Endodermal cell (in vitro differentiated cells): ENCODE results near the gene CTSC. TPM values are rescaled to one million over a fixed set of nuclear protein-coding genes. Genes with fewer than 3 reads are reported as not detected.
A peak's percentile ranks its signal among the peaks of the same experiment; 100 is the strongest.

Experiments used
- DNase-seq: peaks from one replicate; pipeline ENCODE4 v3.0.0-alpha.2; 2017
- H3K27ac ChIP-seq: 2 replicates; pipeline ENCODE4 v1.5.1; 2013; ENCODE audit warnings: mild to moderate bottlenecking, low read depth, low read length, moderate library complexity
- H3K27me3 ChIP-seq: 2 replicates; pipeline ENCODE4 v1.6.1; 2013; ENCODE audit warnings: mild to moderate bottlenecking, low read length, moderate library complexity; ENCODE audit not compliant: insufficient read depth, control insufficient read depth, poor library complexity, severe bottlenecking
- H3K36me3 ChIP-seq: 2 replicates; pipeline ENCODE4 v1.7.0; 2013; ENCODE audit warnings: mild to moderate bottlenecking, low read length, moderate library complexity; ENCODE audit not compliant: control insufficient read depth, insufficient read depth
- H3K4me1 ChIP-seq: one replicate; pipeline ENCODE4 v1.7.0; 2013; ENCODE audit warnings: low read length; ENCODE audit not compliant: control insufficient read depth, insufficient read depth
- H3K4me3 ChIP-seq: 2 replicates; pipeline ENCODE4 v1.5.1; 2013; ENCODE audit warnings: mild to moderate bottlenecking, low read length, moderate library complexity
- H3K9ac ChIP-seq: 2 replicates; pipeline ENCODE4 v1.6.1; 2013; ENCODE audit warnings: mild to moderate bottlenecking, low read length, moderate library complexity; ENCODE audit not compliant: poor library complexity, severe bottlenecking; ENCODE audit errors: extremely low read depth
- H3K9me3 ChIP-seq: 2 replicates; pipeline ENCODE4 v1.6.1; 2013; ENCODE audit warnings: mild to moderate bottlenecking, low read length, moderate library complexity; ENCODE audit not compliant: control insufficient read depth
- H3K27ac Mint-ChIP-seq: 2 replicates; pipeline ENCODE4 v1.8.0; 2020; ENCODE audit warnings: mixed read lengths
- H3K27me3 Mint-ChIP-seq: 2 replicates; pipeline ENCODE4 v1.8.0; 2021; ENCODE audit warnings: mild to moderate bottlenecking, mixed read lengths; ENCODE audit not compliant: insufficient read depth
- H3K36me3 Mint-ChIP-seq: 2 replicates; pipeline ENCODE4 v1.8.0; 2020; ENCODE audit warnings: low read depth, mixed read lengths
- H3K4me1 Mint-ChIP-seq: 2 replicates; pipeline ENCODE4 v1.8.0; 2020; ENCODE audit warnings: mixed read lengths
- H3K4me3 Mint-ChIP-seq: 2 replicates; pipeline ENCODE4 v1.8.0; 2020; ENCODE audit warnings: mild to moderate bottlenecking, moderate library complexity, mixed read lengths
- H3K9me3 Mint-ChIP-seq: 2 replicates; pipeline ENCODE4 v1.8.0; 2020; ENCODE audit warnings: mild to moderate bottlenecking, mixed read lengths
- WGBS, 2 experiments: methylation state at CpG; one replicate each; pipeline versions ENCODE4 v1.1.5 to v1.1.7; 2013; ENCODE audit warnings: missing lambda C conversion rate in 2 of 2, mixed read lengths in 1 of 2; ENCODE audit not compliant: insufficient coverage in 1 of 2, insufficient read length in 1 of 2; 5-methylcytosine and 5-hydroxymethylcytosine counted together
- total RNA-seq, 2 donors: library from RNA; stranded (reverse); fragmentation: NEBNext Ultra II Directional in 1 of 2; extraction: Animal tissue kit (Norgen Biotek cat#: 25700) in 1 of 2; gene quantifications; 2 replicates in 1 of 2; 3 replicates in 1 of 2; pipeline ENCODE4 v1.2.1, GENCODE V29; 2021
- TF ChIP-seq, protein P1 (sequence below): fragments of 200-600 bp; sonication (generic); conservative IDR thresholded peaks from 2 replicates; pipeline ENCODE4 v1.5.0; 2021; ENCODE audit warnings: antibody characterized with exemption, mild to moderate bottlenecking

Gene CTSC
- total RNA-seq, 2 donors from 2014 or later, result 234 to 273 TPM

DNA sequence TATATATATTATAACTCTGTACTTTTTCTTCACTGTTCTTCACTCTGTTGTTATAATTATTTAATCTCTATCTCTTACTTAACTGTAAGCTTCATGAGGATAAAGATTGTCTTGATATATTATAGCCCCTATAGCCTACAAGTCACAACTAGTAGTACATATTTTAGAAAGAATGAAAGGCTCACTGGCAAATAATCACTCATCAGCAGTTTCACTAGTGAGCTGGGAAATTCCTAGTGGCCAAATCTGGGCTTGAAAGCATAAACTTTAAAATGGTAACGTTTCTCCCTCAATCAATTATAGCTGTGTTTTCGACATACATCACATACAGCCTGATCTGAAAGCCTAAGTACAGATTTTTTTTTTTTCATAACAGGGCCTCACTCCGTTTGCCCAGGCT, 42.5 kb downstream of the CTSC start:
- Mint-ChIP-seq H3K9me3 (no peaks in the 10 kb centered on the region), H3K4me1 (peaks cover 54% of the 10 kb centered on the region), H3K4me3 (no peak overlapping the region), H3K27ac (no peak overlapping the region), H3K27me3 (no peaks in the 10 kb centered on the region), H3K36me3 (peaks cover 69% of the 10 kb centered on the region)
- H3K27ac ChIP-seq, result no peak overlapping the region
- no peak overlapping the region for H3K9ac ChIP-seq
- no peak overlapping the region for H3K4me3 ChIP-seq
- H3K36me3 ChIP-seq, result peaks cover 44% of the 10 kb centered on the region
- H3K9me3 ChIP-seq, result no peaks in the 10 kb centered on the region
- no peaks in the 10 kb centered on the region for H3K27me3 ChIP-seq
- no peak for DNase-seq
- 86 to 100% methylated on average over 3 of the region's 3 CpGs for WGBS, 2 experiments
- peaks cover 32% of the 10 kb centered on the region for H3K4me1 ChIP-seq
- TF ChIP-seq, protein P1, sequence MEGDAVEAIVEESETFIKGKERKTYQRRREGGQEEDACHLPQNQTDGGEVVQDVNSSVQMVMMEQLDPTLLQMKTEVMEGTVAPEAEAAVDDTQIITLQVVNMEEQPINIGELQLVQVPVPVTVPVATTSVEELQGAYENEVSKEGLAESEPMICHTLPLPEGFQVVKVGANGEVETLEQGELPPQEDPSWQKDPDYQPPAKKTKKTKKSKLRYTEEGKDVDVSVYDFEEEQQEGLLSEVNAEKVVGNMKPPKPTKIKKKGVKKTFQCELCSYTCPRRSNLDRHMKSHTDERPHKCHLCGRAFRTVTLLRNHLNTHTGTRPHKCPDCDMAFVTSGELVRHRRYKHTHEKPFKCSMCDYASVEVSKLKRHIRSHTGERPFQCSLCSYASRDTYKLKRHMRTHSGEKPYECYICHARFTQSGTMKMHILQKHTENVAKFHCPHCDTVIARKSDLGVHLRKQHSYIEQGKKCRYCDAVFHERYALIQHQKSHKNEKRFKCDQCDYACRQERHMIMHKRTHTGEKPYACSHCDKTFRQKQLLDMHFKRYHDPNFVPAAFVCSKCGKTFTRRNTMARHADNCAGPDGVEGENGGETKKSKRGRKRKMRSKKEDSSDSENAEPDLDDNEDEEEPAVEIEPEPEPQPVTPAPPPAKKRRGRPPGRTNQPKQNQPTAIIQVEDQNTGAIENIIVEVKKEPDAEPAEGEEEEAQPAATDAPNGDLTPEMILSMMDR, result no peak

DNA sequence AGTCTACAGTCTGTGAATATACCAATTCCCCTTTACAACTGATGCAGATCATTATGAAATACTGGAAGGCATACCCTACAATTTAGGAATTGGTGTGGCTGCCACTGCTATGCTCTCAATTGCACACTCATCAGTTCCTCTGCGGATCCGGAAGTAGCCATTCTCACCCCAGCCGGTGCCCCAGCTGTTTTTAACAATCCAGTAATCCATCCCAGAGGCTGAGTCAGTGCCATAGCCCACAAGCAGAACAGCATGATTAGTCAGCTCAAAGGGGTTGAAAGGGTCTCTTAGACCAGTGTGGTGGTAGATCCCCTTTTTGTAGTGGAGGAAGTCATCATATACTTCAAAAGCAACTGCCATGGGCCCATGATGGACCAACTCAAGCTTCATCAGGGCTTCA, 43.6 kb downstream of the CTSC start:
- Histone ChIP-seq H3K9me3 (no peaks in the 10 kb centered on the region), H3K27ac (no peak overlapping the region), H3K9ac (no peak overlapping the region), H3K4me1 (peaks cover 22% of the 10 kb centered on the region), H3K36me3 (peaks cover 46% of the 10 kb centered on the region), H3K27me3 (no peaks in the 10 kb centered on the region), H3K4me3 (no peak overlapping the region)
- Mint-ChIP-seq H3K27ac (no peak overlapping the region), H3K4me1 (peaks cover 44% of the 10 kb centered on the region), H3K9me3 (no peaks in the 10 kb centered on the region), H3K4me3 (no peak overlapping the region), H3K27me3 (no peaks in the 10 kb centered on the region), H3K36me3 (peaks cover 68% of the 10 kb centered on the region)
- DNase-seq, result peak; percentile 70
- TF ChIP-seq, protein P1, result no peak
- 92 to 94% methylated on average over 3 of the region's 3 CpGs for WGBS, 2 experiments

DNA sequence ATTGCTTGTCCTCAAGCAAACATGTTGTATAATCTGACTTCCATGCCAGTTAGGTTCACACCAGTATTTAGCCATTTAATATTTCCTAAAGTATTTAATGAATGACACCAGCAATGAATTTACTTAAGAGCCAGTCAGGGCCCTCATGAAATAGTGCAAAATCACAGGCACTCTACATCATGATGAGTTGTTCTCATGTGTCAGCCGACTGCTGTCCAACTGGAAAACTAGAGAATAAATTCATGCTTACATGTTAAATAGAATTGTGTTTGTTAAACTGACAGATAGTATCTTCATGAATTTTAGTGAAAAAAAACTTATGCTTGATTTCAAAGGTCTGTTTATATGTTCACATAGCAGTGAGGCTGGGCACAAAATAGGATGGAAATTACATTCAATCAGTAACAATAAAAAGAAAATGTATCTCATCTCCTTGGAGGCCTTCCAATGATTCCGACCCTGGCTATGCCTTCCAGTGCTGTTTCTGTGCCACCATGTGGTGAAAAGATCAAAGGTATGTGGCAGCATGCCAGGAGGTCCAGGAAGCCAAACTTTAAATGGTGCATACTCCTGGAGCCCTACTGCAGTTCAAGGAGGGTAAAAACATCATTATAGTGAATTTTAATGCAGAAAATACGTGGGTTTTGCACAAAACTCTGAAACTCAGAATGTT, 45.2 kb downstream of the CTSC start:
- WGBS, 2 experiments, result 91% methylated on average over 3 of the region's 3 CpGs
- Histone ChIP-seq H3K27ac (no peak overlapping the region), H3K27me3 (no peaks in the 10 kb centered on the region), H3K4me1 (peaks cover 13% of the 10 kb centered on the region), H3K4me3 (no peak overlapping the region), H3K9ac (no peak overlapping the region), H3K9me3 (no peaks in the 10 kb centered on the region), H3K36me3 (peaks cover 52% of the 10 kb centered on the region)
- Mint-ChIP-seq H3K9me3 (no peaks in the 10 kb centered on the region), H3K36me3 (peaks cover 82% of the 10 kb centered on the region), H3K27ac (no peak overlapping the region), H3K4me3 (no peak overlapping the region), H3K27me3 (no peaks in the 10 kb centered on the region), H3K4me1 (peaks cover 29% of the 10 kb centered on the region)
- TF ChIP-seq, protein P1, result no peak
- DNase-seq, result no peak
